Gastrocnemius medialis (tissue), 4 donors: ENCODE results near the gene IGFL2. TPM values are rescaled to one million over a fixed set of nuclear protein-coding genes. Genes with fewer than 3 reads are reported as not detected.

Experiments
- ATAC-seq, 2 donors: fragments of 150-250 bp; one replicate each; pipeline ENCODE4 v1.9.1; 2016
- DNase-seq, 2 donors: peaks; one replicate each; pipeline ENCODE4 v3.0.0-alpha.2; 2019
- H3K27ac ChIP-seq, 4 donors: fragments of 200-600 bp; sonication (generic); 1 replicate in 1 of 4; 2 replicates in 3 of 4; pipeline ENCODE4 v1.5.1; 2016 to 2018; ENCODE audit warnings: mild to moderate bottlenecking in 2 of 4, moderate library complexity in 1 of 4
- H3K27me3 ChIP-seq, 3 donors: fragments of 200-600 bp; sonication (generic) in 2 of 3; 1 replicate in 1 of 3; 2 replicates in 2 of 3; pipeline versions ENCODE4 v1.5.1 to v1.6.0; 2016 to 2019; ENCODE audit warnings: mild to moderate bottlenecking in 1 of 3, moderate library complexity in 1 of 3
- H3K36me3 ChIP-seq, 2 donors: fragments of 200-600 bp; sonication (generic) in 1 of 2; one replicate each; pipeline ENCODE4 v1.5.1; 2017 to 2018
- H3K4me1 ChIP-seq, 2 donors: fragments of 200-600 bp; sonication (generic) in 1 of 2; one replicate each; pipeline ENCODE4 v1.5.1; 2016 to 2017; ENCODE audit warnings: mild to moderate bottlenecking in 2 of 2
- H3K4me3 ChIP-seq, 4 donors: fragments of 200-600 bp; sonication (generic) in 3 of 4; 1 replicate in 1 of 4; 2 replicates in 3 of 4; pipeline ENCODE4 v1.5.1; 2016 to 2019; ENCODE audit warnings: mild to moderate bottlenecking in 2 of 4
- H3K9me3 ChIP-seq, 3 donors: fragments of 200-600 bp; sonication (generic) in 2 of 3; 1 replicate in 1 of 3; 2 replicates in 2 of 3; pipeline ENCODE4 v1.5.1; 2016 to 2019
- CTCF ChIP-seq, 5 experiments: fragments of 450-650 bp in 3 of 5; fragments of 200-600 bp in 2 of 5; sonication (generic) in 2 of 5; IDR thresholded peaks in 4 of 5; conservative IDR thresholded peaks in 1 of 5; 1 replicate in 4 of 5; 2 replicates in 1 of 5; pipeline ENCODE4 v1.5.1; 2016 to 2019; ENCODE audit warnings: antibody characterized with exemption in 5 of 5, mild to moderate bottlenecking in 3 of 5, moderate library complexity in 3 of 5
- POLR2A ChIP-seq, 2 donors: fragments of 450-650 bp; IDR thresholded peaks; one replicate each; pipeline ENCODE4 v1.6.1; 2017; ENCODE audit warnings: antibody characterized with exemption in 2 of 2, mild to moderate bottlenecking in 2 of 2, moderate library complexity in 2 of 2
- in situ Hi-C, 4 donors: fragments of 200-750 bp; cut with MboI; loops; one replicate each; pipeline versions ENCODE4 v1.15.0 to v1.8.0; 2017; ENCODE audit warnings: low sequenced_read_pairs in 4 of 4
- intact Hi-C: fragments of 100-400 bp; cut with DNase I; formaldehyde crosslinking; loops from one replicate; pipeline ENCODE4 v1.15.1; 2023; ENCODE audit warnings: low total_unique reads
- total RNA-seq, 4 donors: library from RNA; depleted of rRNA; stranded (reverse); fragments of >200 nt; gene quantifications; one replicate each; pipeline versions ENCODE4 v1.1.0 to v1.2.3, GENCODE V29; 2016

Gene IGFL2
- total RNA-seq, 4 donors from 2014 or later: not detected

GRCh38 chr19:46198756-46199155 lies 50.7 kb downstream of the IGFL2 start:
- Histone ChIP-seq H3K27ac (no peak overlapping the region), H3K36me3 (no peaks in the 10 kb centered on the region), H3K9me3 (no peaks in the 10 kb centered on the region), H3K4me3 (no peak overlapping the region), H3K27me3 (peaks cover 0 to 7% (median 3%) of the 10 kb centered on the region in 3 donors), H3K4me1 (peaks cover 0 to under 1% of the 10 kb centered on the region in 2 donors)
- TF ChIP-seq CTCF (IDR thresholded peaks at IDR 0.05 in 4 of 5, conservative IDR thresholded peaks at IDR 0.05 in 1 of 5): no peak
- no peak for TF ChIP-seq POLR2A (IDR thresholded peaks at IDR 0.05)
- intact Hi-C loops (no loop called here), in situ Hi-C loops (no loop called here)
- DNase-seq: no peak
- ATAC-seq: no peak

GRCh38 chr19:46201454-46202310 lies 53.6 kb downstream of the IGFL2 start:
- Histone ChIP-seq H3K27ac (no peak overlapping the region), H3K4me1 (peaks cover 4 to 9% of the 10 kb centered on the region in 2 donors), H3K36me3 (no peaks in the 10 kb centered on the region), H3K4me3 (no peak overlapping the region), H3K27me3 (peaks cover 0 to 4% (median 3%) of the 10 kb centered on the region in 3 donors), H3K9me3 (no peaks in the 10 kb centered on the region)
- ATAC-seq (peak; percentile 47 to 64), DNase-seq (peak; percentile 29 to 55)
- in situ Hi-C loops (no loop called here), intact Hi-C loops (no loop called here)
- no peak for TF ChIP-seq POLR2A (IDR thresholded peaks at IDR 0.05)
- TF ChIP-seq CTCF (IDR thresholded peaks at IDR 0.05 in 4 of 5, conservative IDR thresholded peaks at IDR 0.05 in 1 of 5): no peak

- no peak for DNase-seq
- H3K27me3 ChIP-seq: peaks cover 0 to 4% (median 3%) of the 10 kb centered on the region in 3 donors
- H3K27ac ChIP-seq: no peak overlapping the region
- in situ Hi-C loops: no loop called here
- no peak overlapping the region for H3K4me3 ChIP-seq
- intact Hi-C loops: no loop called here
- no peaks in the 10 kb centered on the region for H3K9me3 ChIP-seq
- peaks cover 8 to 14% of the 10 kb centered on the region in 2 donors for H3K4me1 ChIP-seq
- no peak for ATAC-seq
- H3K36me3 ChIP-seq: no peaks in the 10 kb centered on the region
- no peak for TF ChIP-seq CTCF (IDR thresholded peaks at IDR 0.05 in 4 of 5, conservative IDR thresholded peaks at IDR 0.05 in 1 of 5)
- no peak for TF ChIP-seq POLR2A (IDR thresholded peaks at IDR 0.05)
These were observed 54.4 kb downstream of the IGFL2 start for GRCh38 chr19:46202426-46202825.

- in situ Hi-C loops (no loop called here), intact Hi-C loops (no loop called here)
- ATAC-seq: no peak
- H3K36me3 ChIP-seq: no peaks in the 10 kb centered on the region
- TF ChIP-seq POLR2A (IDR thresholded peaks at IDR 0.05) (no peak), CTCF (IDR thresholded peaks at IDR 0.05 in 4 of 5, conservative IDR thresholded peaks at IDR 0.05 in 1 of 5) (no peak)
- H3K27ac ChIP-seq: no peak overlapping the region
- no peak overlapping the region for H3K4me3 ChIP-seq
- peaks cover 8 to 14% of the 10 kb centered on the region in 2 donors for H3K4me1 ChIP-seq
- no peaks in the 10 kb centered on the region for H3K9me3 ChIP-seq
- H3K27me3 ChIP-seq: peaks cover 0 to 4% (median 3%) of the 10 kb centered on the region in 3 donors
- no peak for DNase-seq
These were observed 55.1 kb downstream of the IGFL2 start for GRCh38 chr19:46202872-46203860.
